ENCODE results near the gene OR5W2.
"Not testable (repeated sequence)": the region's sequence is repeated elsewhere in the genome, so short reads cannot be mapped to it uniquely, and the experiment has no call there.

The OR5W2 gene

GRCh38 chr11:55914482-55914881, at the start of gene OR5W2:
OR5W2 (minus strand) TSS chr11:55914582; CDS start chr11:55914582, 0 bp downstream.
- DNase-seq: no peak

- DNase-seq: no peak
These were observed 42.1 kb upstream of the OR5W2 start for GRCh38 chr11:55956521-55956920.

GRCh38 chr11:55949330-55949729, 34.9 kb upstream of the OR5W2 start:
- no peak for DNase-seq

- DNase-seq: no peak
These were observed 28.5 kb upstream of the OR5W2 start for GRCh38 chr11:55942785-55943392.

GRCh38 chr11:55936300-55936699, 21.9 kb upstream of the OR5W2 start, which contains the start of gene OR5I1:
OR5I1 (minus strand) TSS chr11:55936400; CDS start chr11:55936400, 0 bp downstream.
- DNase-seq: no peak

GRCh38 chr11:55920537-55920936, 6.2 kb upstream of the OR5W2 start:
- no peak for DNase-seq

GRCh38 chr11:55902308-55902707, 12.1 kb downstream of the OR5W2 start:
- no peak for DNase-seq

- no peak for DNase-seq
These were observed 19.2 kb downstream of the OR5W2 start for GRCh38 chr11:55895216-55895615.

- DNase-seq: not testable (repeated sequence)
These were observed 28.9 kb downstream of the OR5W2 start for GRCh38 chr11:55885481-55885880.

- DNase-seq: not testable (repeated sequence)
These were observed 29.4 kb downstream of the OR5W2 start for GRCh38 chr11:55884995-55885394.

GRCh38 chr11:55882997-55883396, 31.4 kb downstream of the OR5W2 start, which contains the start of gene TRIM51:
TRIM51 (plus strand) TSS chr11:55883297; CDS start chr11:55885429, 2,132 bp downstream.
- DNase-seq: not testable (repeated sequence)

GRCh38 chr11:55873146-55873545, 41.2 kb downstream of the OR5W2 start:
- not testable (repeated sequence) for DNase-seq

GRCh38 chr11:55872731-55873130, 41.7 kb downstream of the OR5W2 start:
- DNase-seq: not testable (repeated sequence)

- not testable (repeated sequence) for DNase-seq
These were observed 47.0 kb downstream of the OR5W2 start for GRCh38 chr11:55867354-55867753.
